ENCODE results near the gene HIGD1A.

The HIGD1A gene

GRCh38 chr3:42801784-42802183, 2.5 kb downstream of the HIGD1A start:
- no peak overlapping the region for H3K4me3 Mint-ChIP-seq
- peaks cover 13 to 16% of the 10 kb centered on the region in 2 donors for H3K27me3 Mint-ChIP-seq
- H3K4me1 Mint-ChIP-seq (ENCODE audit: low read depth in 2 of 2), result peaks cover 25 to 42% of the 10 kb centered on the region in 2 donors
- ATAC-seq (replicated peaks), result no peak
- no peak for DNase-seq
- no peak overlapping the region for H3K27ac Mint-ChIP-seq
- H3K36me3 Mint-ChIP-seq (ENCODE audit: insufficient read depth), result peaks cover 16% of the 10 kb centered on the region
- no peaks in the 10 kb centered on the region for H3K9me3 Mint-ChIP-seq

- ATAC-seq (replicated peaks) (no peak), DNase-seq (no peak)
- Mint-ChIP-seq H3K4me3 (no peak overlapping the region), H3K4me1 (ENCODE audit: low read depth in 2 of 2) (peaks cover 25 to 46% of the 10 kb centered on the region in 2 donors), H3K9me3 (no peaks in the 10 kb centered on the region), H3K27me3 (peaks cover 8 to 10% of the 10 kb centered on the region in 2 donors), H3K27ac (peak overlapping the region in 1 of 2 donors; percentile 25), H3K36me3 (ENCODE audit: insufficient read depth) (peaks cover 14% of the 10 kb centered on the region)
These were observed 3.2 kb downstream of the HIGD1A start for GRCh38 chr3:42801048-42801620.

- peaks cover 15% of the 10 kb centered on the region for H3K36me3 Mint-ChIP-seq (ENCODE audit: insufficient read depth)
- H3K4me3 Mint-ChIP-seq, result no peak overlapping the region
- peaks cover 0 to 1% of the 10 kb centered on the region in 2 donors for H3K27me3 Mint-ChIP-seq
- peak overlapping the region in 1 of 2 donors; percentile 41 for H3K27ac Mint-ChIP-seq
- DNase-seq (no peak), ATAC-seq (replicated peaks) (no peak)
- H3K9me3 Mint-ChIP-seq, result no peaks in the 10 kb centered on the region
- H3K4me1 Mint-ChIP-seq (ENCODE audit: low read depth in 2 of 2), result peaks cover 25 to 53% of the 10 kb centered on the region in 2 donors
These were observed 4.0 kb downstream of the HIGD1A start for GRCh38 chr3:42800251-42800650.

- no peak for ATAC-seq (replicated peaks)
- no peak for DNase-seq
- Mint-ChIP-seq H3K9me3 (no peaks in the 10 kb centered on the region), H3K4me1 (ENCODE audit: low read depth in 2 of 2) (peaks cover 21 to 51% of the 10 kb centered on the region in 2 donors), H3K27me3 (no peaks in the 10 kb centered on the region), H3K27ac (peak overlapping the region in 1 of 2 donors; percentile 41), H3K36me3 (ENCODE audit: insufficient read depth) (peaks cover 11% of the 10 kb centered on the region), H3K4me3 (no peak overlapping the region)
These were observed 4.9 kb downstream of the HIGD1A start for GRCh38 chr3:42799376-42799775.

GRCh38 chr3:42796332-42796885, 7.9 kb downstream of the HIGD1A start:
- DNase-seq (no peak), ATAC-seq (replicated peaks) (no peak)
- peaks cover 8 to 28% of the 10 kb centered on the region in 2 donors for H3K4me1 Mint-ChIP-seq (ENCODE audit: low read depth in 2 of 2)
- no peak overlapping the region for H3K4me3 Mint-ChIP-seq
- H3K27me3 Mint-ChIP-seq, result no peaks in the 10 kb centered on the region
- H3K27ac Mint-ChIP-seq, result no peak overlapping the region
- peaks cover 24% of the 10 kb centered on the region for H3K36me3 Mint-ChIP-seq (ENCODE audit: insufficient read depth)
- no peaks in the 10 kb centered on the region for H3K9me3 Mint-ChIP-seq

- Mint-ChIP-seq H3K9me3 (no peaks in the 10 kb centered on the region), H3K27me3 (no peaks in the 10 kb centered on the region), H3K4me1 (ENCODE audit: low read depth in 2 of 2) (peaks cover 9 to 27% of the 10 kb centered on the region in 2 donors), H3K36me3 (ENCODE audit: insufficient read depth) (peaks cover 24% of the 10 kb centered on the region), H3K27ac (peak overlapping the region in 1 of 2 donors; percentile 71), H3K4me3 (no peak overlapping the region)
- ATAC-seq (replicated peaks) (no peak), DNase-seq (no peak)
These were observed 8.6 kb downstream of the HIGD1A start for GRCh38 chr3:42795621-42796181.

- no peak overlapping the region for H3K27ac Mint-ChIP-seq
- DNase-seq (no peak), ATAC-seq (replicated peaks) (no peak)
- peaks cover 43% of the 10 kb centered on the region for H3K36me3 Mint-ChIP-seq (ENCODE audit: insufficient read depth)
- H3K27me3 Mint-ChIP-seq, result no peaks in the 10 kb centered on the region
- H3K9me3 Mint-ChIP-seq, result no peaks in the 10 kb centered on the region
- peaks cover 8 to 22% of the 10 kb centered on the region in 2 donors for H3K4me1 Mint-ChIP-seq (ENCODE audit: low read depth in 2 of 2)
- H3K4me3 Mint-ChIP-seq, result no peak overlapping the region
These were observed 13.5 kb downstream of the HIGD1A start for GRCh38 chr3:42790714-42791229.

- Mint-ChIP-seq H3K36me3 (ENCODE audit: insufficient read depth) (peaks cover 33% of the 10 kb centered on the region), H3K27me3 (no peaks in the 10 kb centered on the region), H3K9me3 (no peaks in the 10 kb centered on the region), H3K27ac (peak overlapping the region in 1 of 2 donors; percentile 75), H3K4me3 (no peak overlapping the region), H3K4me1 (ENCODE audit: low read depth in 2 of 2) (peaks cover 4 to 12% of the 10 kb centered on the region in 2 donors)
- DNase-seq, result no peak
- ATAC-seq (replicated peaks), result no peak
These were observed 17.7 kb downstream of the HIGD1A start for GRCh38 chr3:42786631-42787030.

GRCh38 chr3:42786212-42786611, 18.1 kb downstream of the HIGD1A start:
- no peak for DNase-seq
- Mint-ChIP-seq H3K4me3 (no peak overlapping the region), H3K27ac (peak overlapping the region in 1 of 2 donors; percentile 75), H3K4me1 (ENCODE audit: low read depth in 2 of 2) (peaks cover 4 to 12% of the 10 kb centered on the region in 2 donors), H3K27me3 (no peaks in the 10 kb centered on the region), H3K9me3 (no peaks in the 10 kb centered on the region), H3K36me3 (ENCODE audit: insufficient read depth) (peaks cover 33% of the 10 kb centered on the region)
- ATAC-seq (replicated peaks), result no peak

- DNase-seq (peak; percentile 55 to 60 (median 57)), ATAC-seq (replicated peaks) (peak; percentile 88)
- H3K27ac Mint-ChIP-seq, result no peak overlapping the region
- H3K9me3 Mint-ChIP-seq, result no peaks in the 10 kb centered on the region
- H3K36me3 Mint-ChIP-seq (ENCODE audit: insufficient read depth), result peaks cover 14% of the 10 kb centered on the region
- H3K27me3 Mint-ChIP-seq, result no peaks in the 10 kb centered on the region
- peaks cover 0 to 2% of the 10 kb centered on the region in 2 donors for H3K4me1 Mint-ChIP-seq (ENCODE audit: low read depth in 2 of 2)
- H3K4me3 Mint-ChIP-seq, result no peak overlapping the region
These were observed 23.2 kb downstream of the HIGD1A start for GRCh38 chr3:42780892-42781700.

- ATAC-seq (replicated peaks), result no peak
- H3K27me3 Mint-ChIP-seq, result no peaks in the 10 kb centered on the region
- no peak overlapping the region for H3K27ac Mint-ChIP-seq
- H3K9me3 Mint-ChIP-seq, result no peaks in the 10 kb centered on the region
- H3K4me3 Mint-ChIP-seq, result no peak overlapping the region
- no peak for DNase-seq
- H3K4me1 Mint-ChIP-seq (ENCODE audit: low read depth in 2 of 2), result no peaks in the 10 kb centered on the region
- H3K36me3 Mint-ChIP-seq (ENCODE audit: insufficient read depth), result peaks cover 10% of the 10 kb centered on the region
These were observed 23.9 kb downstream of the HIGD1A start for GRCh38 chr3:42780398-42780797.

- no peaks in the 10 kb centered on the region for H3K27me3 Mint-ChIP-seq
- DNase-seq, result no peak
- H3K36me3 Mint-ChIP-seq (ENCODE audit: insufficient read depth), result peaks cover under 1% of the 10 kb centered on the region
- no peaks in the 10 kb centered on the region for H3K9me3 Mint-ChIP-seq
- no peak overlapping the region for H3K27ac Mint-ChIP-seq
- H3K4me1 Mint-ChIP-seq (ENCODE audit: low read depth in 2 of 2), result no peaks in the 10 kb centered on the region
- no peak for ATAC-seq (replicated peaks)
- no peak overlapping the region for H3K4me3 Mint-ChIP-seq
These were observed 25.6 kb downstream of the HIGD1A start for GRCh38 chr3:42778644-42779043.

- ATAC-seq (replicated peaks) (peak; percentile 3), DNase-seq (no peak)
- Mint-ChIP-seq H3K9me3 (peaks cover 0 to 2% of the 10 kb centered on the region in 2 donors), H3K4me3 (peak overlapping the region; percentile 84 to 88), H3K27me3 (no peaks in the 10 kb centered on the region), H3K4me1 (ENCODE audit: low read depth in 2 of 2) (peaks cover 9 to 11% of the 10 kb centered on the region in 2 donors), H3K27ac (peak overlapping the region; percentile 81 to 88), H3K36me3 (ENCODE audit: insufficient read depth) (peaks cover 5% of the 10 kb centered on the region)
These were observed 30.9 kb downstream of the HIGD1A start for GRCh38 chr3:42773409-42773751.

Measured in effector memory CD8-positive, alpha-beta T cell (primary cell).